ENCODE measurements around the gene LEMD1. TPM values are rescaled to one million over a fixed set of nuclear protein-coding genes. Genes with fewer than 3 reads are reported as not detected.

The LEMD1 gene
- total RNA-seq, 1 experiment from 2014 or later, result 16.7 TPM

- H3F3A ChIP-seq (ENCODE audit: insufficient read depth, low read depth), result no peaks in the 10 kb centered on the region
- H2AFZ ChIP-seq, result no peak overlapping the region
- no peaks in the 10 kb centered on the region for H4K20me1 ChIP-seq (ENCODE audit: insufficient read depth)
- no peaks in the 10 kb centered on the region for H3K9me2 ChIP-seq (ENCODE audit: insufficient read depth)
- DNase-seq, result no peak
- H3K79me2 ChIP-seq (ENCODE audit: low read depth), result no peaks in the 10 kb centered on the region
- TF ChIP-seq CTCF (conservative IDR thresholded peaks at IDR 0.05), result no peak
- no peak for TF ChIP-seq EZH2 (IDR thresholded peaks at IDR 0.05; ENCODE audit: low read depth)
- no peaks in the 10 kb centered on the region for H3K36me3 ChIP-seq (ENCODE audit: low read depth)
- no peak overlapping the region for H3K4me2 ChIP-seq
- H3K27me3 ChIP-seq (ENCODE audit: insufficient read depth, low read depth), result peaks cover 10% of the 10 kb centered on the region
- intact Hi-C loops (cut with micrococcal nuclease; ENCODE audit: unreplicated experiment), result loop anchor here (5.0 kb wide), 1 partner anchor 58 kb away; no protein-coding TSS in a partner anchor
- H3K4me3 ChIP-seq, result no peak overlapping the region
- peaks cover 8% of the 10 kb centered on the region for H3K4me1 ChIP-seq (replicated peaks; ENCODE audit: insufficient read depth)
- POLR2A ChIA-PET (ENCODE audit: unreplicated experiment), result no interaction called here
- BruUV-seq (replicated peaks), result no TSS peak
- no peak overlapping the region for H3K27ac ChIP-seq
- no peaks in the 10 kb centered on the region for H3K9me3 ChIP-seq (ENCODE audit: insufficient read depth, low read depth)
- CTCF ChIA-PET, result interaction anchor here (0.6 kb wide), 1 partner anchor 529 kb away, joined by 3 read pairs; no protein-coding TSS in a partner anchor
Observed at GRCh38 chr1:205339717-205340116, 82.1 kb downstream of the LEMD1 start.

- no peak overlapping the region for H3K4me2 ChIP-seq
- ChIA-PET POLR2A (ENCODE audit: unreplicated experiment) (no interaction called here), CTCF (no interaction called here)
- no peaks in the 10 kb centered on the region for H3F3A ChIP-seq (ENCODE audit: insufficient read depth, low read depth)
- H4K20me1 ChIP-seq (ENCODE audit: insufficient read depth), result no peaks in the 10 kb centered on the region
- no peak overlapping the region for H2AFZ ChIP-seq
- no TSS peak for BruUV-seq (replicated peaks)
- H3K4me3 ChIP-seq, result no peak overlapping the region
- DNase-seq, result no peak
- H3K9me2 ChIP-seq (ENCODE audit: insufficient read depth), result no peaks in the 10 kb centered on the region
- no peak overlapping the region for H3K27ac ChIP-seq
- H3K79me2 ChIP-seq (ENCODE audit: low read depth), result no peaks in the 10 kb centered on the region
- H3K9me3 ChIP-seq (ENCODE audit: insufficient read depth, low read depth), result no peaks in the 10 kb centered on the region
- H3K4me1 ChIP-seq (replicated peaks; ENCODE audit: insufficient read depth), result peaks cover 8% of the 10 kb centered on the region
- H3K36me3 ChIP-seq (ENCODE audit: low read depth), result no peaks in the 10 kb centered on the region
- TF ChIP-seq EZH2 (IDR thresholded peaks at IDR 0.05; ENCODE audit: low read depth), result no peak
- TF ChIP-seq CTCF (conservative IDR thresholded peaks at IDR 0.05), result no peak
- intact Hi-C loops (cut with micrococcal nuclease; ENCODE audit: unreplicated experiment), result loop anchor here (5.0 kb wide), 1 partner anchor 58 kb away; no protein-coding TSS in a partner anchor
- H3K27me3 ChIP-seq (ENCODE audit: insufficient read depth, low read depth), result peaks cover 6% of the 10 kb centered on the region
Observed at GRCh38 chr1:205339197-205339702, 82.6 kb downstream of the LEMD1 start.

GRCh38 chr1:205338011-205338410, 83.8 kb downstream of the LEMD1 start:
- no TSS peak for BruUV-seq (replicated peaks)
- Histone ChIP-seq H3K4me1 (replicated peaks; ENCODE audit: insufficient read depth) (peaks cover 8% of the 10 kb centered on the region), H4K20me1 (ENCODE audit: insufficient read depth) (no peaks in the 10 kb centered on the region), H3K36me3 (ENCODE audit: low read depth) (no peaks in the 10 kb centered on the region), H3K4me2 (no peak overlapping the region), H3K79me2 (ENCODE audit: low read depth) (no peaks in the 10 kb centered on the region), H3F3A (ENCODE audit: insufficient read depth, low read depth) (no peaks in the 10 kb centered on the region), H3K9me2 (ENCODE audit: insufficient read depth) (no peaks in the 10 kb centered on the region), H3K9me3 (ENCODE audit: insufficient read depth, low read depth) (no peaks in the 10 kb centered on the region), H3K27ac (no peak overlapping the region), H3K27me3 (ENCODE audit: insufficient read depth, low read depth) (peaks cover 3% of the 10 kb centered on the region; the same call in 1 of the 2 replicates), H2AFZ (no peak overlapping the region), H3K4me3 (no peak overlapping the region)
- DNase-seq, result no peak
- POLR2A ChIA-PET (ENCODE audit: unreplicated experiment), result no interaction called here
- TF ChIP-seq EZH2 (IDR thresholded peaks at IDR 0.05; ENCODE audit: low read depth), result no peak
- no peak for TF ChIP-seq CTCF (conservative IDR thresholded peaks at IDR 0.05)
- intact Hi-C loops (cut with micrococcal nuclease; ENCODE audit: unreplicated experiment), result loop anchor here (5.0 kb wide), 1 partner anchor 59 kb away; no protein-coding TSS in a partner anchor
- CTCF ChIA-PET, result no interaction called here

All from PC-9 (cell line).